HG02870 (cell line): ENCODE results near the gene RFTN1.

Experiments
- ATAC-seq: cut with Tn5 transposase; IDR thresholded peaks from one replicate; pipeline ENCODE4 v1.9.1; 2021; ENCODE audit warnings: mild to moderate bottlenecking, moderate library complexity; ENCODE audit not compliant: unreplicated experiment

RFTN1 gene, protein sequence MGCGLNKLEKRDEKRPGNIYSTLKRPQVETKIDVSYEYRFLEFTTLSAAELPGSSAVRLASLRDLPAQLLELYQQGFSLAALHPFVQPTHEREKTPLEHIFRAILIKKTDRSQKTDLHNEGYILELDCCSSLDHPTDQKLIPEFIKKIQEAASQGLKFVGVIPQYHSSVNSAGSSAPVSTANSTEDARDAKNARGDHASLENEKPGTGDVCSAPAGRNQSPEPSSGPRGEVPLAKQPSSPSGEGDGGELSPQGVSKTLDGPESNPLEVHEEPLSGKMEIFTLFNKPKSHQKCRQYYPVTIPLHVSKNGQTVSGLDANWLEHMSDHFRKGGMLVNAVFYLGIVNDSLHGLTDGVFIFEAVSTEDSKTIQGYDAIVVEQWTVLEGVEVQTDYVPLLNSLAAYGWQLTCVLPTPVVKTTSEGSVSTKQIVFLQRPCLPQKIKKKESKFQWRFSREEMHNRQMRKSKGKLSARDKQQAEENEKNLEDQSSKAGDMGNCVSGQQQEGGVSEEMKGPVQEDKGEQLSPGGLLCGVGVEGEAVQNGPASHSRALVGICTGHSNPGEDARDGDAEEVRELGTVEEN

GRCh38 chr3:16513141-16514020 lies at the start of gene RFTN1:
Gene RFTN1, minus strand, starts transcription at chr3:16513699. Its CDS starts 19,830 bp downstream, at chr3:16493869.
- ATAC-seq: no peak

DNA sequence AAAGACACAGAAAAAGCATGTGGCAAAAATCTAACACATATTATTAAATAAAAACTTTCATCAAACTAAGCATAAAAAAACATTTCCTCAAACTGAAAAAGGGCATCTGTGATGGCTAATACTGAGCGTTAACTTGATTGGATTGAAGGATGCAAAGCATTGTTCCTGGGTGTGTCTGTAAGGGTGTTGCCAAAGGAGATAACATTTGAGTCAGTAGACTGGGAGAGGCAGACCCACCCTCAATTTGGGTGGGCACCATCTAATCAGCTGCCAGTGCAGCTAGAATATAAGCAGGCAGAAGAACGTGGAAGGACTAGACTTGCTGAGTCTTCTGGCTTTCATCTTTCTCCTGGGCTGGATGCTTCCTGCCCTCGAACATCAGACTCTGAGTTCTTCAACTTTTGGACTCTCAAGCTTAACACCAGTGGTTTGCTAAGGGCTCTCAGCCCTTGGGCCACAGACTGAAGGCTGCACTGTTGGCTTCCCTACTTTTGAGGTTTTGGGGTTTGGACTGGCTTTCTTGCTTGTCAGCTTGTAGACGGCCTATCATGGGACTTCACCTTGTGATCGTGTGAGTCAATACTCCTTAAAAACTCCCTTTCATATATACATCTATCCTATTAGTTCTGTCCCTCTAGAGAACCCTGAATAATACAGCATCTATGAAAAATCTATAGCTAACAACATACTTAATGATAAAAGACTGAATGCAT lies 46.3 kb upstream of the RFTN1 start:
- no peak for ATAC-seq

DNA sequence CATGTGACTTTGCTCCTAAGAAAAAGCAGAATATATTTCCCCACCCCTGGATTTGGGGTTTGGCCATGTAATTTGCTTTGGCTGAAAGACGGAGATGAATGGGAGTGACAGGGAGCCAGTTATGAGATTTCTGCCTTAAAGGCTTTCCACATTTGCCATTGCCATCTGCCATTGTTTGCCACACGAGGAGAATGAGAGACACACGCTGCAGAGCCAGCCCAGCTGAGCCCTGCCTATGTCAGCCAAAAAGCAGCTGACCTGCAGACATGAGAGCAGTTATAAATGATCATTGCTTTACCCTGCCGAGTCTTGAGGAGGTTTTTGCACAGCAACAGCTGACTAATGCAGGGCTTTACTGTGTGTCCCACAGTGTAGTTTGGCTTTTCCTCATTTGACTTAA lies 40.6 kb upstream of the RFTN1 start:
- ATAC-seq: no peak

DNA sequence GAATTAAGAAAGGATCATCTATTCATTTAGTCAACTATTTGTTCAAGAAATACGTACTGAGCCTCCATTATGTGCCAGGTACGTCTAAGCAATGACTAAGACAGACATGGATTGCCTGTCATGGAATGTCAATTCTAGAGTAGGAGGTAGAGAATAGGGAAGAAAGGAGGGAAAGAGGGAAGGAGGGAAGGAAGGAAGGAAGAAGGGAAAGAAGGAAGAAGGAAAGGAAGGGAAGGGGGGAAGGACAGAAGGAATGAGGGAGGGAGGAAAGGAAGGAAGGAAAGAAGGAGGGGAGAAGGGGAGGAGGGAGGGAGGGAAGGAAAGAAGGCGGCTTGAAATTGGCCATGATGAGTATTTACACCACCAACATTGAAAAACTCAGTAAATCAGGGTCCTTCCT lies 39.3 kb upstream of the RFTN1 start:
- no peak for ATAC-seq

DNA sequence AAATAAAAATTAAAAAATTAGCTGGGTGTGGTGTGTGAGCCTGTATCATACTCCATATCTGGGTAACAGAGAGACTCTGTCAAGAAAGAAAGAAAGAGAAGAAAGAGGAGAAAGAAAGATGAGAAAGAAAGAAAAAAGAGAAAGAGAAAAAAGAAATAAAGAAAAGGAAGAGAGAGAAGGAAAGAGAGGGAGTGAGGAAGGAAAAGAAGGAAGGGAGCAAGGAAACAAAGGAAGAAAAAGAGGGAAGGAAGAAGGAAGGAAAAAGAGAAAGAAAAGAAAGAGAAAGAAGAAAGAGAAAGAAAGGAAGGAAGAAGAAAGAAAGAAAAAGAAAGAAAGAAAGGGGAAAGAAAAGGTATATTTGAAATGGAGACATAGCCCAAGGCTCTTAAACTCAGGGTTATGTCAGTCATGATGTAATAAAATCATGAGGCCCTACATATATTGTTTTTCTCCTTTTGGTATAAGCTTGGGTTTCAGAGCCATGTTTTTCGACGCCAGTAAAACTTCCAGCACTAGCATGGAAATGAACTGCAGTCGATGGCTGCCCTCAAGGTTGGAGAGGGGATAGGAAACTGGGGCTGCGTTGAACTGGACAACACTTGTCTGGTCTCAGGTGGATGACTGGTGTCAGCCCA lies 38.0 kb upstream of the RFTN1 start:
- ATAC-seq: no peak

- ATAC-seq: no peak
Measured at GRCh38 chr3:16550676-16551341, 37.3 kb upstream of the RFTN1 start.

DNA sequence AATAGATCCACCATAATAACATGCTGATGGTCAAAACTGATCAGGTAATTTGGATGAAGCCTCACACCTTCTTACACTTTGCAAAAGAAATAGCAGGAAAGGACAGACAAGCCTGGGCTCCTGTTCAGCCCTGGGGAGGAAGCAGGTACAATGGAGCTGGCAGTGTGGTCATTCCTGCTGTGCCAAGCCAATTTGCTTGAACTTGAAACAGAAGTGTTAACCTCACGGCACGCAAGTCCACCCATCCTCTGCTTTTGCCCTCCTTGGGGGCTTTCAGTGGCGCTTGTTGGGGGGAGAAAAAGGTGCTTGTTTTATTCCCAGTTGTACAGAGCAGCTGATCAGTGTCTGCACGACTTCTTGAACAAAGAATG lies 36.8 kb upstream of the RFTN1 start:
- ATAC-seq: no peak

- ATAC-seq: no peak
Measured at GRCh38 chr3:16548721-16549120, 35.2 kb upstream of the RFTN1 start.

GRCh38 chr3:16547561-16548357 lies 34.3 kb upstream of the RFTN1 start:
- no peak for ATAC-seq

DNA sequence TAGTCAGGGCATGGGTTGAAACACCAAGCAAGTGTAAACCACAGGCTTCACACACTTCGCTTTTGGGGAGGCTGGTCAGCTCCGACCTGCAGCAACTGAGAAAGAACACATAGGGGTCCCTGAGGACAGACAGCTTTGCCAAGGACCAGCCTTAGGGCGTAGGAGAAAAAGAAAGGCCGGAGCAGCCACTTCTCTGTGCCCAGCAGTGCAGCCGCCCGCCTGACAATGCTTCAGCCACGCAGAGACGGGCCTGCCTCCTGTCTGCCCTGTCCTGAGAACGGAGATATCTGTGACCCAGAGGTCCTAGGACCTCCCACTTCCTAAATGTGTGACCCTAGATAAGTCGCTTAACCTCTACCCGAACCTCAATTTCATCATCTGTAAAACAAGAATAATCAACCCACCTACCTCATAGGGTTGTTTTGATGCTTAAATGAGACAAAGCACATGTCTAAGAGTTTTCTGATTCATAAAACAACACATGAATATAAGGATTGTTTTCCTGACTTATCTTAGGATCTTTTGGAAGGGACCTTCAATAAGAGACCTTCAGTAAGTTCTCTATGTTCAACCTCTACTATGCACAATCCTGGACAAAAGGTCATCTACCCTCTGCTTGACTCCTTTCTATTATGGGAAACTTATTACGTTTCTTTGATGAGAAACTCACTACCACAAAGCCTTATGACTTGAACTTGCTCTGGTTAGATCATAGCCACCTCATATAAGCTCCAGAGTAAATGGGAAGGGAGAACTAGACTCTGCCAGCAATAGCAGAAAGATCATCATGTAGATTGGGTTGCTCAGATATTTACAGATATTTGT lies 32.9 kb upstream of the RFTN1 start:
- ATAC-seq: no peak

- no peak for ATAC-seq
Measured at GRCh38 chr3:16545413-16546185, 32.1 kb upstream of the RFTN1 start.

DNA sequence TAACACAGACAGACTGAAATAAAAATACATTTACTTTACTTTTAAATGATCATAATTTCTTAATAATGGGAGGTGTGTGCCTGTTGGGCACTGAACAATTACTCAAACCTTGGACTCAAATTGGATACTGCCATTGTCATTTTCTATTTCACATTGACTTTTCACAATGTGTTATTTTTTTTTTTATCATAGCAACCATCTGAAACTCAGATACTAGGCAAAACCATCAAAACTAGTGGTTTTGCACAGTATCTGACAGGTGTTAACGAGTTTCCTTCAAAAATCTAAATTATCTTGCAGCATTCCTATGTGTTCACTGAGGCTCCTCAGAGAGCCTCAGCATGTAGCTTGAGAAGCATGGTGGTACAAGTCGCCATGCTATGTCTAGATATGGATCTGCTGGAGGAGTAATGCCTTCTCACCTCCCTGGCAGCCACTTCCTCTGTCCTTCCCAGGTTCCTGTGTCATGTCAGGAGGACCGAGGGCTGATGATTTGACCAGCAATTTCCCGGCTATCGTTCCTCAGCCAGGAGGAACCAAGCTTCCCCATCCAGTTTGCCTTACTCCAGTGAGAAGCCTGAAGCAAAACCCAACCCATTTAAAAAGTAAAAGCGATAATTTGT lies 29.9 kb upstream of the RFTN1 start:
- no peak for ATAC-seq

DNA sequence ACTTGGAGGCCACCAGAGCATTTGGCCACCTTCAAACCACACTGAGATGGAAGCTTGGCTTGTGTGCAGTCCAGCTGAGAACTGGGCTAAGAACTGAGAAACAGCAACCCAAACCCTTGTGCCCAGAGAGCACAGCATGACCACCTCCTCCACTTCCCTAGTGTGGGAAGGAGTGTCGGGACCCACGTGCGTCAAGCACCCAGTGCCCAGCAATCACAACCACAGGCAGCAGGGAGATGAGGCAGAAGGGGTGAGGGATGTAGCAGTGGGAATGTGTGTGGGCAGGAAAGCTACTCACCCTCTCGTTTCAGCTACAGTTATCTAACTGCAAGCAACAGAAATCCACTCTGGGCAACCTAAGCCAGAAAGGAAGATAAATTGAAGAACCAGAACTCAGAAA lies 25.0 kb upstream of the RFTN1 start:
- no peak for ATAC-seq

DNA sequence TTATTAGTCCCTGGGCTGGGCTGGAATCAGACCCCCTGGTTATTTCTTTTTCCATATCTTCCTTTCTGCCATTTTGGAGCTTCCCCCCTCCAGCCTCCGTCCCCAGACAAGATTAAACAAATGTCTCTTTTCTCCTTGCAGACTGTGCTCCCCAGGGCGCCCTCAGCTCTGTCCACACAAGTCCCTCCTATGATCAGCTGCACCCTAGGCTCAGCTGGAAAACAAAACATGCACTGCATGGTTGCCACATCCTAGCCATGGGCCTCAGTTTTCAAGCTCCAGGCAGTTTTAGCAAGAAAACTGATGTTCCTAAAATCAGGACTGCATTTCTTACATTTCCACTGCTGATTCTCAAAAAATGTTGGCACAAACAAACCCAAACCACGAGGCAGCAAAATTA lies 23.5 kb upstream of the RFTN1 start:
- no peak for ATAC-seq

DNA sequence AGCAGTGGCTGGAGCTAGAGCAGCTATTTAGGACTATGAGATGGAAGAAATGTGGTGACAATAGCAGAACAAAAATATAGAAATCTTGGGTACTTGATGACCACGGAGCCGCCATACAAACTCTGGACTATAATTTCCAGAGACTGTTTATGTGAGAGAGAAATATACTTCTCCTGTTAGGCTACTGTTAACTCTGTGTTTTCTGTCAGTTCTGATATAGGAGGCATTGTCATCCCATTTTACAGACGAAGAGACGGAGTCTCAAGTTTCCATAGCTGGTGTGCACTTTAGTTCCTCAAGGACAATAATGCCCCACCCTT lies 22.8 kb upstream of the RFTN1 start:
- ATAC-seq: no peak

- ATAC-seq: no peak
Measured at GRCh38 chr3:16534640-16535262, 21.3 kb upstream of the RFTN1 start.
